Kidney (tissue), 14 donors: Measurements from ENCODE around the gene ITGA4. TPM values are rescaled to one million over a fixed set of nuclear protein-coding genes. Genes with fewer than 3 reads are reported as not detected.

ENCODE experiments used
- DNase-seq, 5 donors: peaks; one replicate each; pipeline ENCODE4 v3.0.0-alpha.2; 2013 to 2020
- FAIRE-seq: peaks from 2 replicates; lab custom pipeline; 2012; peaks lifted over from hg19 to GRCh38; lab: Jason Lieb, UNC
- H3K27ac ChIP-seq, 2 donors: one replicate each; pipeline ENCODE4 v1.7.0; 2013; ENCODE audit warnings: low read depth in 2 of 2, low read length in 2 of 2, inconsistent platforms in 1 of 2
- H3K27me3 ChIP-seq: one replicate; pipeline ENCODE4 v1.7.1; 2013; ENCODE audit warnings: low read length, inconsistent platforms; ENCODE audit not compliant: control insufficient read depth, insufficient read depth
- H3K36me3 ChIP-seq, 3 donors: one replicate each; pipeline versions ENCODE4 v1.7.0 to v1.7.1; 2013; ENCODE audit warnings: low read length in 3 of 3, control low read depth in 1 of 3, inconsistent platforms in 1 of 3; ENCODE audit not compliant: insufficient read depth in 3 of 3, control insufficient read depth in 2 of 3
- H3K4me1 ChIP-seq, 3 donors: one replicate each; pipeline versions ENCODE4 v1.7.0 to v1.7.1; 2013; ENCODE audit warnings: low read length in 3 of 3, inconsistent platforms in 1 of 3, low read depth in 1 of 3; ENCODE audit not compliant: control insufficient read depth in 2 of 3, insufficient read depth in 2 of 3
- H3K4me3 ChIP-seq, 3 donors: one replicate each; pipeline versions ENCODE4 v1.7.0 to v1.8.1; 2013; ENCODE audit warnings: low read length in 3 of 3, control low read depth in 1 of 3, inconsistent platforms in 1 of 3
- H3K9ac ChIP-seq, 3 donors: one replicate each; pipeline versions ENCODE4 v1.7.0 to v1.7.1; 2013; ENCODE audit warnings: low read length in 3 of 3, control low read depth in 1 of 3, inconsistent platforms in 1 of 3
- H3K9me3 ChIP-seq, 3 donors: one replicate each; pipeline versions ENCODE4 v1.7.0 to v1.7.1; 2013; ENCODE audit warnings: low read length in 3 of 3, control low read depth in 1 of 3, inconsistent platforms in 1 of 3; ENCODE audit not compliant: control insufficient read depth in 2 of 3, insufficient read depth in 1 of 3
- intact Hi-C: fragments of 100-400 bp; cut with DNase I; formaldehyde crosslinking; loops from one replicate; pipeline ENCODE4 v1.11.1; 2022
- polyA plus RNA-seq: library from polyadenylated mRNA; stranded (reverse); fragments of 350-450 nt; fragmentation: Illumina TruSeq; extraction: RNeasy Lipid Tissue Mini Kit (QIAGEN cat#74804); gene quantifications from one replicate; pipeline ENCODE4 v1.2.3, GENCODE V29; 2014; ENCODE audit warnings: low read depth, low replicate concordance; ENCODE audit not compliant: insufficient read depth
- total RNA-seq: library from RNA; stranded (reverse); fragmentation: NEBNext Ultra II Directional; extraction: Animal tissue kit (Norgen Biotek cat#: 25700); gene quantifications from one replicate; pipeline ENCODE4 v1.2.1, GENCODE V29; 2021
- TF ChIP-seq, protein P1 (sequence below): IDR thresholded peaks from 3 replicates; pipeline ENCODE4 v1.5.1; 2012; ENCODE audit warnings: mild to moderate bottlenecking, moderate library complexity, borderline replicate concordance; ENCODE audit not compliant: insufficient read depth; ENCODE audit errors: extremely low read depth
- donor health status: control.
- donor health status: control.
- donor health status: control.
- donor health status: control.
- donor health status: control.
- donor health status: DM: yes; HTN: yes; CAD: no.
- donor health status: Normal renal cell carcinoma (clear cell type).

The ITGA4 gene
- total and polyA plus RNA-seq, 2 donors from 2014 or later, result 0.39 to 23.5 TPM

DNA sequence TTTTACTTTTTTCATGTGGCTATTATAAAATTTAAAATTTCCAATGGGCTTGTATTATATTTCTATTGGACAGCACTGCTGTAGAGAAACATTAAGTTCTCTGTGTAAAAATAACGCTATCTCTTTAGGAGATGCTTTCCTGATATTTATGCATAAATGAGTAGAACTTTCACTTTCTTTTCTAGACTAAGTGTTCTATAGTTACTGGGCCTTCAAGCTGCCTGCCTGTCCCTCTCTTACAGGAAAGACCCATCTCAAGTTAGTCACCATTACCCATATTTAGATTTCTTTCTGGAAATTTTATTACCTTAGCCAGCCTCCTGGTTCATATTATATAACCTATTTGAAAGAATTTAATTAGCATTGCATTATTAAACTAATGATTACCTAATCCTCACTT lies 4.8 kb downstream of the ITGA4 start:
- TF ChIP-seq, protein P1, sequence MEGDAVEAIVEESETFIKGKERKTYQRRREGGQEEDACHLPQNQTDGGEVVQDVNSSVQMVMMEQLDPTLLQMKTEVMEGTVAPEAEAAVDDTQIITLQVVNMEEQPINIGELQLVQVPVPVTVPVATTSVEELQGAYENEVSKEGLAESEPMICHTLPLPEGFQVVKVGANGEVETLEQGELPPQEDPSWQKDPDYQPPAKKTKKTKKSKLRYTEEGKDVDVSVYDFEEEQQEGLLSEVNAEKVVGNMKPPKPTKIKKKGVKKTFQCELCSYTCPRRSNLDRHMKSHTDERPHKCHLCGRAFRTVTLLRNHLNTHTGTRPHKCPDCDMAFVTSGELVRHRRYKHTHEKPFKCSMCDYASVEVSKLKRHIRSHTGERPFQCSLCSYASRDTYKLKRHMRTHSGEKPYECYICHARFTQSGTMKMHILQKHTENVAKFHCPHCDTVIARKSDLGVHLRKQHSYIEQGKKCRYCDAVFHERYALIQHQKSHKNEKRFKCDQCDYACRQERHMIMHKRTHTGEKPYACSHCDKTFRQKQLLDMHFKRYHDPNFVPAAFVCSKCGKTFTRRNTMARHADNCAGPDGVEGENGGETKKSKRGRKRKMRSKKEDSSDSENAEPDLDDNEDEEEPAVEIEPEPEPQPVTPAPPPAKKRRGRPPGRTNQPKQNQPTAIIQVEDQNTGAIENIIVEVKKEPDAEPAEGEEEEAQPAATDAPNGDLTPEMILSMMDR, result no peak
- H3K4me1 ChIP-seq, result peaks cover 0 to 2% (median 0%) of the 10 kb centered on the region in 3 donors
- intact Hi-C loops, result no loop called here
- H3K36me3 ChIP-seq, result no peaks in the 10 kb centered on the region
- no peak overlapping the region for H3K27ac ChIP-seq
- DNase-seq, result no peak
- H3K4me3 ChIP-seq, result no peak overlapping the region
- FAIRE-seq, result peak; percentile 84
- no peaks in the 10 kb centered on the region for H3K9me3 ChIP-seq
- H3K9ac ChIP-seq, result no peak overlapping the region
- no peaks in the 10 kb centered on the region for H3K27me3 ChIP-seq

- H3K9ac ChIP-seq, result no peak overlapping the region
- DNase-seq (no peak), FAIRE-seq (no peak)
- no peaks in the 10 kb centered on the region for H3K4me1 ChIP-seq
- H3K27ac ChIP-seq, result no peak overlapping the region
- TF ChIP-seq, protein P1, result no peak
- H3K4me3 ChIP-seq, result no peak overlapping the region
- H3K9me3 ChIP-seq, result no peaks in the 10 kb centered on the region
- intact Hi-C loops, result no loop called here
- H3K36me3 ChIP-seq, result no peaks in the 10 kb centered on the region
- H3K27me3 ChIP-seq, result no peaks in the 10 kb centered on the region
Observed at GRCh38 chr2:181463588-181463987, 6.4 kb downstream of the ITGA4 start.

DNA sequence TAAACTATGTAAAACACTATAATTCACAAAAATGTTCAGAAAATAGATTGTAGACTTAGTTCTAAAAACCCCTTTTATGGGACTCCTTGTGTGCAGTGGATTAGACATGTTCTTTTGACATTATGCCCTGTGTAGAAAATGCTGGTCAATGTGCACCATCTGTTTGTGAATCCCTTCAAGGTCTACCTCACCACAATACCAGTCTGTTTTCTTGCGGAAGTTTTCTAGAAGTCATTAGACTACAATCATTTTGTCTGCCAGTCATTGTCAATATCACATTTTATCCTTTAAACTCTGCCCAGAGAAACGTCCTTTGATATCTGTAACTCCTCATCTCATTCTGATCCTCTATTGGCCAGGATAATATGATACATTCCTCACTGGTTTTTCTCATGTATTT lies 7.8 kb downstream of the ITGA4 start:
- FAIRE-seq, result no peak

More for the DNA sequence above, 7.8 kb downstream of the ITGA4 start:
- no peak overlapping the region for H3K4me3 ChIP-seq
- intact Hi-C loops, result no loop called here
- H3K27me3 ChIP-seq, result no peaks in the 10 kb centered on the region
- H3K9me3 ChIP-seq, result no peaks in the 10 kb centered on the region
- TF ChIP-seq, protein P1, result no peak
- no peaks in the 10 kb centered on the region for H3K36me3 ChIP-seq
- H3K4me1 ChIP-seq, result no peaks in the 10 kb centered on the region
- no peak overlapping the region for H3K27ac ChIP-seq
- DNase-seq, result no peak
- no peak overlapping the region for H3K9ac ChIP-seq
